Measurements from ENCODE around the gene FBL.

The FBL gene

GRCh38 chr19:39840492-39840891 is 5.7 kb downstream of the FBL start:
- no peak for DNase-seq

GRCh38 chr19:39839678-39840327 is 6.4 kb downstream of the FBL start:
- no peak for DNase-seq

- no peak for DNase-seq
Observed at GRCh38 chr19:39838569-39838968, 7.6 kb downstream of the FBL start.

- DNase-seq: no peak
Observed at GRCh38 chr19:39837978-39838377, 8.2 kb downstream of the FBL start.

GRCh38 chr19:39834287-39834841 is 11.8 kb downstream of the FBL start:
- DNase-seq: no peak

GRCh38 chr19:39833464-39834286 is 12.5 kb downstream of the FBL start, which contains the start of gene DYRK1B:
Gene DYRK1B, minus strand, starts transcription at chr19:39834162. Its CDS starts 2,295 bp downstream, at chr19:39831867.
- DNase-seq: peak; percentile 94

GRCh38 chr19:39833160-39833463 is 13.1 kb downstream of the FBL start:
- DNase-seq: no peak

- DNase-seq: no peak
Observed at GRCh38 chr19:39832341-39833083, 13.7 kb downstream of the FBL start.

- no peak for DNase-seq
Observed at GRCh38 chr19:39831679-39832078, 14.5 kb downstream of the FBL start.

- DNase-seq: no peak
Observed at GRCh38 chr19:39830847-39831246, 15.3 kb downstream of the FBL start.

- DNase-seq: no peak
Observed at GRCh38 chr19:39830406-39830805, 15.8 kb downstream of the FBL start.

- DNase-seq: no peak
Observed at GRCh38 chr19:39829702-39830275, 16.4 kb downstream of the FBL start.

GRCh38 chr19:39828654-39829032 is 17.5 kb downstream of the FBL start:
- no peak for DNase-seq

GRCh38 chr19:39828015-39828653 is 18.0 kb downstream of the FBL start:
- no peak for DNase-seq

- DNase-seq: no peak
Observed at GRCh38 chr19:39827216-39827615, 19.0 kb downstream of the FBL start.

- no peak for DNase-seq
Observed at GRCh38 chr19:39826311-39826945, 19.8 kb downstream of the FBL start.

- DNase-seq: no peak
Observed at GRCh38 chr19:39825531-39826076, 20.6 kb downstream of the FBL start.

GRCh38 chr19:39825093-39825463 is 21.1 kb downstream of the FBL start:
- no peak for DNase-seq

- peak; percentile 74 to 85 for DNase-seq
Observed at GRCh38 chr19:39824143-39825092, 21.8 kb downstream of the FBL start.

- no peak for DNase-seq
Observed at GRCh38 chr19:39823686-39824085, 22.5 kb downstream of the FBL start.

- no peak for DNase-seq
Observed at GRCh38 chr19:39820696-39821095, 25.5 kb downstream of the FBL start.

Measured in stimulated activated CD4-positive, alpha-beta T cell treated with anti-CD3 and anti-CD28 coated beads, Interleukin-4, amount 100 ng/mL, for 4 hours (primary cell).